SK-N-SH treated with all-trans-retinoic acid at 6 μM for 48 hours (cell line): ENCODE data around the gene MYLK4.
A peak's percentile ranks its signal among the peaks of the same experiment; 100 is the strongest.

Source experiments
- ATAC-seq: fragments of 200-7000 bp; cut with Tn5 transposase; 3 replicates; pipeline ENCODE4 v1.9.1; 2020; ENCODE audit warnings: mild to moderate bottlenecking, moderate library complexity
- ARNTL ChIP-seq: fragments of 450-650 bp; formaldehyde crosslinking; IDR thresholded peaks from 2 replicates; pipeline ENCODE4 v1.5.0; 2020; ENCODE audit warnings: low read depth, mild to moderate bottlenecking, moderate library complexity, borderline replicate concordance
- BACH2 ChIP-seq: fragments of 250-450 bp; sonication (Bioruptor Pico); IDR thresholded peaks from 2 replicates; pipeline ENCODE4 v1.9.0; 2021; ENCODE audit warnings: mild to moderate bottlenecking, borderline replicate concordance
- CREB5 ChIP-seq: fragments of 250-450 bp; sonication (Bioruptor Pico); IDR thresholded peaks from 2 replicates; pipeline ENCODE4 v1.5.1; 2020; ENCODE audit warnings: low read depth, mild to moderate bottlenecking, moderate library complexity
- CSDC2 ChIP-seq: fragments of 250-450 bp; sonication (Bioruptor Pico); IDR thresholded peaks from 2 replicates; pipeline ENCODE4 v1.5.0; 2020; ENCODE audit warnings: mild to moderate bottlenecking, moderate library complexity
- CSRNP3 ChIP-seq: fragments of 250-450 bp; sonication (Bioruptor Pico); IDR thresholded peaks from 2 replicates; pipeline ENCODE4 v1.5.1; 2021; ENCODE audit warnings: mild to moderate bottlenecking, moderate library complexity
- ESRRG ChIP-seq: fragments of 250-450 bp; sonication (Bioruptor Pico); IDR thresholded peaks from 2 replicates; pipeline ENCODE4 v1.6.1; 2021; ENCODE audit warnings: mild to moderate bottlenecking
- GLIS3 ChIP-seq: fragments of 250-450 bp; sonication (Bioruptor Pico); IDR thresholded peaks from 2 replicates; pipeline ENCODE4 v1.5.0; 2020; ENCODE audit warnings: mild to moderate bottlenecking, moderate library complexity
- ISL1 ChIP-seq: fragments of 250-450 bp; sonication (Bioruptor Pico); IDR thresholded peaks from 2 replicates; pipeline ENCODE4 v2.1.2; 2022; ENCODE audit warnings: mild to moderate bottlenecking, moderate library complexity
- OSR1 ChIP-seq: fragments of 250-450 bp; sonication (Bioruptor Pico); IDR thresholded peaks from 2 replicates; pipeline ENCODE4 v1.8.0; 2022; ENCODE audit warnings: moderate library complexity, mild to moderate bottlenecking, inconsistent platforms
- PATZ1 ChIP-seq: fragments of 250-450 bp; sonication (Bioruptor Pico); IDR thresholded peaks from 2 replicates; pipeline ENCODE4 v1.8.0; 2020; ENCODE audit warnings: mild to moderate bottlenecking, moderate library complexity, borderline replicate concordance
- POU6F1 ChIP-seq: fragments of 250-450 bp; sonication (Bioruptor Pico); IDR thresholded peaks from 2 replicates; pipeline ENCODE4 v1.8.0; 2021; ENCODE audit warnings: low read depth, mild to moderate bottlenecking, moderate library complexity, borderline replicate concordance
- RARB ChIP-seq: fragments of 250-450 bp; sonication (Bioruptor Pico); IDR thresholded peaks from 2 replicates; pipeline ENCODE4 v1.8.0; 2021; ENCODE audit warnings: mild to moderate bottlenecking, moderate library complexity
- SNAI2 ChIP-seq: fragments of 250-450 bp; sonication (Bioruptor Pico); IDR thresholded peaks from 2 replicates; pipeline ENCODE4 v1.5.0; 2020; ENCODE audit warnings: mild to moderate bottlenecking, moderate library complexity
- TCF4 ChIP-seq: fragments of 250-450 bp; sonication (Bioruptor Pico); IDR thresholded peaks from 2 replicates; pipeline ENCODE4 v1.8.0; 2021; ENCODE audit warnings: mild to moderate bottlenecking, moderate library complexity, borderline replicate concordance
- TOX ChIP-seq: fragments of 250-450 bp; sonication (Bioruptor Pico); IDR thresholded peaks from 2 replicates; pipeline ENCODE4 v1.8.0; 2021; ENCODE audit warnings: mild to moderate bottlenecking, moderate library complexity, borderline replicate concordance
- TSHZ2 ChIP-seq: fragments of 250-450 bp; sonication (Bioruptor Pico); IDR thresholded peaks from 2 replicates; pipeline ENCODE4 v1.5.0; 2020; ENCODE audit warnings: mild to moderate bottlenecking, moderate library complexity
- ZC3H10 ChIP-seq: fragments of 250-450 bp; sonication (Bioruptor Pico); IDR thresholded peaks from 2 replicates; pipeline ENCODE4 v1.5.1; 2021; ENCODE audit warnings: mild to moderate bottlenecking, moderate library complexity
- ZFP3 ChIP-seq: fragments of 250-450 bp; sonication (Bioruptor Pico); IDR thresholded peaks from 2 replicates; pipeline ENCODE4 v1.5.0; 2020; ENCODE audit warnings: mild to moderate bottlenecking, moderate library complexity
- ZFP30 ChIP-seq: fragments of 450-650 bp; formaldehyde crosslinking; IDR thresholded peaks from 2 replicates; pipeline ENCODE4 v1.5.0; 2022; ENCODE audit warnings: mild to moderate bottlenecking, moderate library complexity
- ZNF565 ChIP-seq: fragments of 450-650 bp; formaldehyde crosslinking; conservative IDR thresholded peaks from 2 replicates; pipeline ENCODE4 v1.5.0; 2020; ENCODE audit warnings: low read depth, mild to moderate bottlenecking, moderate library complexity
- ZNF70 ChIP-seq: fragments of 450-650 bp; formaldehyde crosslinking; IDR thresholded peaks from 2 replicates; pipeline ENCODE4 v1.5.0; 2020; ENCODE audit warnings: mild to moderate bottlenecking, moderate library complexity
- ZNF8 ChIP-seq: fragments of 450-650 bp; formaldehyde crosslinking; IDR thresholded peaks from 2 replicates; pipeline ENCODE4 v1.5.0; 2020; ENCODE audit warnings: mild to moderate bottlenecking, moderate library complexity

Gene MYLK4

GRCh38 chr6:2750832-2751231 is at the start of gene MYLK4:
TSS of gene MYLK4 (minus strand) at chr6:2750922. CDS start at chr6:2749294, 1,628 bp downstream.
- TF ChIP-seq ISL1 (CRISPR knock-in tag) (no peak), TCF4 (no peak), OSR1 (CRISPR knock-in tag) (no peak), BACH2 (CRISPR knock-in tag) (no peak), CREB5 (CRISPR knock-in tag) (no peak), ZNF565 (no peak), ZC3H10 (CRISPR knock-in tag) (no peak), RARB (CRISPR knock-in tag) (no peak), CSRNP3 (CRISPR knock-in tag) (no peak), ARNTL (CRISPR knock-in tag) (no peak), ZFP3 (no peak), POU6F1 (CRISPR knock-in tag) (no peak), SNAI2 (CRISPR knock-in tag) (no peak), GLIS3 (CRISPR knock-in tag) (no peak), ESRRG (CRISPR knock-in tag) (no peak)
- no peak for ATAC-seq

- ATAC-seq, result no peak
- no peak for TF ChIP-seq ESRRG (CRISPR knock-in tag)
- TF ChIP-seq ZFP30 (CRISPR knock-in tag), result peak; percentile 72
Observed at GRCh38 chr6:2799936-2800527, 49.3 kb upstream of the MYLK4 start.

- ATAC-seq, result no peak
- TF ChIP-seq ARNTL (CRISPR knock-in tag) (no peak), ZNF8 (CRISPR knock-in tag) (no peak), SNAI2 (CRISPR knock-in tag) (no peak), ZNF70 (CRISPR knock-in tag) (no peak), ZFP30 (CRISPR knock-in tag) (no peak), ZNF565 (no peak), PATZ1 (no peak), CSRNP3 (CRISPR knock-in tag) (no peak), TSHZ2 (CRISPR knock-in tag) (no peak), ZFP3 (no peak), RARB (CRISPR knock-in tag) (no peak), CSDC2 (no peak), ESRRG (CRISPR knock-in tag) (no peak), TOX (no peak), OSR1 (CRISPR knock-in tag) (no peak), TCF4 (no peak), ZC3H10 (CRISPR knock-in tag) (no peak), ISL1 (CRISPR knock-in tag) (no peak)
Observed at GRCh38 chr6:2798586-2799134, 47.9 kb upstream of the MYLK4 start.
